ENCODE measurements around the gene EMC10.

GRCh38 chr19:50451223-50451534 lies 25.1 kb upstream of the EMC10 start:
- no peak for TF ChIP-seq POLR2AphosphoS5 (IDR thresholded peaks at IDR 0.05)
- no peak for TF ChIP-seq POLR2A (IDR thresholded peaks at IDR 0.05)
- TF ChIP-seq, protein P1, sequence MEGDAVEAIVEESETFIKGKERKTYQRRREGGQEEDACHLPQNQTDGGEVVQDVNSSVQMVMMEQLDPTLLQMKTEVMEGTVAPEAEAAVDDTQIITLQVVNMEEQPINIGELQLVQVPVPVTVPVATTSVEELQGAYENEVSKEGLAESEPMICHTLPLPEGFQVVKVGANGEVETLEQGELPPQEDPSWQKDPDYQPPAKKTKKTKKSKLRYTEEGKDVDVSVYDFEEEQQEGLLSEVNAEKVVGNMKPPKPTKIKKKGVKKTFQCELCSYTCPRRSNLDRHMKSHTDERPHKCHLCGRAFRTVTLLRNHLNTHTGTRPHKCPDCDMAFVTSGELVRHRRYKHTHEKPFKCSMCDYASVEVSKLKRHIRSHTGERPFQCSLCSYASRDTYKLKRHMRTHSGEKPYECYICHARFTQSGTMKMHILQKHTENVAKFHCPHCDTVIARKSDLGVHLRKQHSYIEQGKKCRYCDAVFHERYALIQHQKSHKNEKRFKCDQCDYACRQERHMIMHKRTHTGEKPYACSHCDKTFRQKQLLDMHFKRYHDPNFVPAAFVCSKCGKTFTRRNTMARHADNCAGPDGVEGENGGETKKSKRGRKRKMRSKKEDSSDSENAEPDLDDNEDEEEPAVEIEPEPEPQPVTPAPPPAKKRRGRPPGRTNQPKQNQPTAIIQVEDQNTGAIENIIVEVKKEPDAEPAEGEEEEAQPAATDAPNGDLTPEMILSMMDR (IDR thresholded peaks at IDR 0.05): no peak

All from suprapubic skin (tissue), 4 donors.